MM.1S (cell line): ENCODE results near the gene ILF2.

Experiments
- DNase-seq: peaks from one replicate; pipeline ENCODE4 v3.0.0-alpha.2; 2015
- H2AFZ ChIP-seq: fragments of 300-600 bp; sonication (generic); 2 replicates; pipeline ENCODE4 v1.6.0; 2016; ENCODE audit warnings: antibody characterized with exemption, low read length
- H3F3A ChIP-seq: fragments of 300-600 bp; sonication (generic); 2 replicates; pipeline ENCODE4 v1.6.1; 2016; ENCODE audit warnings: mild to moderate bottlenecking, antibody characterized with exemption, low read length, moderate library complexity, mixed read lengths; ENCODE audit not compliant: insufficient read depth
- H3K27ac ChIP-seq: fragments of 300-600 bp; sonication (generic); 2 replicates; pipeline ENCODE4 v1.5.1; 2016; ENCODE audit warnings: mild to moderate bottlenecking, low read length
- H3K27me3 ChIP-seq: fragments of 300-600 bp; sonication (generic); replicated peaks from 2 replicates; pipeline ENCODE4 v1.6.0; 2016; ENCODE audit warnings: low read length; ENCODE audit not compliant: insufficient read depth
- H3K36me3 ChIP-seq: fragments of 300-600 bp; sonication (generic); replicated peaks from 2 replicates; pipeline ENCODE4 v1.6.1; 2016; ENCODE audit warnings: mild to moderate bottlenecking, low read length, mixed read lengths; ENCODE audit not compliant: insufficient read depth
- H3K4me1 ChIP-seq: fragments of 300-600 bp; sonication (generic); 2 replicates; pipeline ENCODE4 v1.6.1; 2016; ENCODE audit warnings: low read length, mixed read lengths
- H3K4me2 ChIP-seq: fragments of 300-600 bp; sonication (generic); 2 replicates; pipeline ENCODE4 v1.6.0; 2016; ENCODE audit warnings: low read depth, low read length
- H3K4me3 ChIP-seq: fragments of 300-600 bp; sonication (generic); 2 replicates; pipeline ENCODE4 v1.5.1; 2016; ENCODE audit warnings: low read length, mixed read lengths
- H3K79me2 ChIP-seq: fragments of 300-600 bp; sonication (generic); 2 replicates; pipeline ENCODE4 v1.6.1; 2016; ENCODE audit warnings: mixed run types, low read length, mixed read lengths
- H3K9ac ChIP-seq: fragments of 300-600 bp; sonication (generic); 2 replicates; pipeline ENCODE4 v1.6.1; 2016; ENCODE audit warnings: low read length, mixed read lengths
- H3K9me2 ChIP-seq: fragments of 300-600 bp; sonication (generic); replicated peaks from 2 replicates; pipeline ENCODE4 v1.6.1; 2016; ENCODE audit warnings: mild to moderate bottlenecking, low read length, mixed read lengths; ENCODE audit not compliant: insufficient read depth
- H3K9me3 ChIP-seq: fragments of 300-600 bp; sonication (generic); replicated peaks from 2 replicates; pipeline ENCODE4 v1.6.1; 2016; ENCODE audit warnings: mild to moderate bottlenecking, low read length, mixed read lengths; ENCODE audit not compliant: insufficient read depth
- H4K20me1 ChIP-seq: fragments of 300-600 bp; sonication (generic); 2 replicates; pipeline ENCODE4 v1.6.1; 2016; ENCODE audit warnings: mild to moderate bottlenecking, low read length, moderate library complexity, mixed read lengths; ENCODE audit not compliant: insufficient read depth
- CTCF ChIP-seq: fragments of 300-600 bp; sonication (generic); IDR thresholded peaks from 2 replicates; pipeline ENCODE4 v1.5.1; 2016; ENCODE audit warnings: antibody characterized with exemption, low read length, mixed read lengths
- EZH2 ChIP-seq: fragments of 300-600 bp; sonication (generic); optimal IDR thresholded peaks from 2 replicates; pipeline ENCODE3; 2017; ENCODE audit warnings: low read depth, mild to moderate bottlenecking, antibody characterized with exemption, low read length, mixed read lengths
- EZH2phosphoT487 ChIP-seq: fragments of 300-600 bp; sonication (generic); IDR thresholded peaks from 2 replicates; pipeline ENCODE4 v1.6.1; 2018; ENCODE audit warnings: antibody characterized with exemption, low read length

ILF2 gene

GRCh38 chr1:153652805-153653500 is 17.8 kb downstream of the ILF2 start:
- Histone ChIP-seq H3K9me2 (no peaks in the 10 kb centered on the region), H3K4me3 (no peak overlapping the region), H3K9ac (no peak overlapping the region), H3F3A (no peaks in the 10 kb centered on the region; the same call in 1 of the 2 replicates), H2AFZ (no peak overlapping the region), H3K4me1 (0 out of 2 replicates have a peak, but pooled peaks cover under 1% of the 10 kb centered on the region), H3K27ac (no peak overlapping the region), H3K27me3 (no peaks in the 10 kb centered on the region), H4K20me1 (no peaks in the 10 kb centered on the region), H3K9me3 (no peaks in the 10 kb centered on the region), H3K36me3 (no peaks in the 10 kb centered on the region), H3K4me2 (no peak overlapping the region), H3K79me2 (no peaks in the 10 kb centered on the region)
- DNase-seq = no peak
- TF ChIP-seq EZH2 (no peak), CTCF (no peak), EZH2phosphoT487 (no peak)

- no peaks in the 10 kb centered on the region; the same call in 1 of the 2 replicates for H3F3A ChIP-seq
- no peaks in the 10 kb centered on the region for H3K4me1 ChIP-seq
- H3K27me3 ChIP-seq = no peaks in the 10 kb centered on the region
- no peaks in the 10 kb centered on the region for H4K20me1 ChIP-seq
- TF ChIP-seq EZH2phosphoT487 (no peak), EZH2 (no peak), CTCF (no peak)
- no peak overlapping the region for H3K4me2 ChIP-seq
- H2AFZ ChIP-seq = no peak overlapping the region
- no peak overlapping the region for H3K9ac ChIP-seq
- no peaks in the 10 kb centered on the region for H3K9me3 ChIP-seq
- DNase-seq = no peak
- no peaks in the 10 kb centered on the region for H3K9me2 ChIP-seq
- no peak overlapping the region for H3K27ac ChIP-seq
- 0 out of 2 replicates have a peak, but pooled peaks cover 2% of the 10 kb centered on the region for H3K36me3 ChIP-seq
- no peaks in the 10 kb centered on the region for H3K79me2 ChIP-seq
- no peak overlapping the region for H3K4me3 ChIP-seq
Measured at GRCh38 chr1:153651771-153652170, 19.0 kb downstream of the ILF2 start.

- H3K9ac ChIP-seq = no peak overlapping the region
- H3K4me2 ChIP-seq = no peak overlapping the region
- peaks cover 7% of the 10 kb centered on the region; the same call in 1 of the 2 replicates for H3K36me3 ChIP-seq
- no peaks in the 10 kb centered on the region for H3F3A ChIP-seq
- no peak overlapping the region for H3K27ac ChIP-seq
- H4K20me1 ChIP-seq = no peaks in the 10 kb centered on the region
- no peaks in the 10 kb centered on the region for H3K9me2 ChIP-seq
- no peak overlapping the region for H2AFZ ChIP-seq
- no peaks in the 10 kb centered on the region for H3K27me3 ChIP-seq
- H3K4me3 ChIP-seq = no peak overlapping the region
- no peaks in the 10 kb centered on the region for H3K9me3 ChIP-seq
- no peak for TF ChIP-seq CTCF
- DNase-seq = no peak
- no peaks in the 10 kb centered on the region for H3K4me1 ChIP-seq
- H3K79me2 ChIP-seq = 0 out of 2 replicates have a peak, but pooled peaks cover 4% of the 10 kb centered on the region
Measured at GRCh38 chr1:153649863-153650235, 20.9 kb downstream of the ILF2 start.
